H1 (cell line): Measurements from ENCODE around the gene RENBP. TPM values are rescaled to one million over a fixed set of nuclear protein-coding genes. Genes with fewer than 3 reads are reported as not detected.
A peak's percentile ranks its signal among the peaks of the same experiment; 100 is the strongest.

Source experiments
- CTCF ChIA-PET: fragments of 300-600 bp; sonication (Branson Sonifier 250); formaldehyde crosslinking; loops from one replicate; lab custom pipeline; 2021; ENCODE audit not compliant: partially characterized antibody; lab: Charles Lee
- POLR2A ChIA-PET: fragments of 300-600 bp; sonication (Branson Sonifier 250); formaldehyde crosslinking; loops from one replicate; lab custom pipeline; 2021; ENCODE audit warnings: inconsistent platforms; ENCODE audit not compliant: partially characterized antibody; lab: Charles Lee
- DNase-seq, 2 experiments: peaks; one replicate each; pipeline versions ENCODE4 v3.0.0 to v3.0.0-alpha.2; 2010 to 2022; ENCODE audit warnings: low spot score in 2 of 2, low read depth in 1 of 2, mixed read lengths in 1 of 2
- FAIRE-seq: peaks from 2 replicates; lab custom pipeline; 2011; peaks lifted over from hg19 to GRCh38; lab: Jason Lieb, UNC
- H2AFZ ChIP-seq: 2 replicates; pipeline ENCODE4 v1.8.1; 2012; ENCODE audit warnings: low read length, inconsistent platforms
- H2AK5ac ChIP-seq: 2 replicates; pipeline ENCODE4 v1.6.1; 2013; ENCODE audit warnings: low read depth, low read length
- H2BK120ac ChIP-seq: replicated peaks from 2 replicates; pipeline ENCODE3; 2013; ENCODE audit warnings: low read depth, low read length, inconsistent platforms
- H2BK12ac ChIP-seq: 2 replicates; pipeline ENCODE4 v1.6.1; 2013; ENCODE audit warnings: low read depth, low read length
- H2BK15ac ChIP-seq: 2 replicates; pipeline ENCODE4 v1.6.1; 2013; ENCODE audit warnings: low read length
- H2BK20ac ChIP-seq: 2 replicates; pipeline ENCODE4 v1.6.1; 2013; ENCODE audit warnings: low read length
- H2BK5ac ChIP-seq: 2 replicates; pipeline ENCODE4 v1.6.1; 2013; ENCODE audit warnings: low read depth, low read length
- H3K14ac ChIP-seq: 2 replicates; pipeline ENCODE4 v1.6.1; 2013; ENCODE audit warnings: inconsistent platforms; ENCODE audit not compliant: insufficient read length
- H3K18ac ChIP-seq: 2 replicates; pipeline ENCODE4 v1.6.1; 2013; ENCODE audit warnings: low read length; ENCODE audit errors: extremely low read depth
- H3K23ac ChIP-seq: 2 replicates; pipeline ENCODE4 v1.6.1; 2013; ENCODE audit warnings: inconsistent platforms; ENCODE audit not compliant: insufficient read length
- H3K23me2 ChIP-seq: 2 replicates; pipeline ENCODE4 v1.6.1; 2013; ENCODE audit warnings: low read depth, low read length
- H3K27ac ChIP-seq: 2 replicates; pipeline ENCODE4 v1.6.1; 2011; ENCODE audit warnings: low read depth, low read length, inconsistent platforms
- H3K27me3 ChIP-seq, 4 experiments: replicated peaks in 1 of 4; 1 replicate in 1 of 4; 2 replicates in 3 of 4; pipeline versions ENCODE4 v1.6.1 to v1.8.1; 2011 to 2013; ENCODE audit warnings: low read length in 3 of 4, mild to moderate bottlenecking in 3 of 4, inconsistent platforms in 2 of 4, mixed read lengths in 2 of 4, moderate library complexity in 1 of 4; ENCODE audit not compliant: control insufficient read depth in 3 of 4, insufficient read depth in 3 of 4; ENCODE audit errors: extremely low read depth in 1 of 4
- H3K36me3 ChIP-seq, 4 experiments: 2 replicates each; pipeline versions ENCODE4 v1.6.1 to v1.8.1; 2011 to 2013; ENCODE audit warnings: mild to moderate bottlenecking in 4 of 4, low read length in 3 of 4, moderate library complexity in 2 of 4, control low read depth in 1 of 4, inconsistent platforms in 1 of 4; ENCODE audit not compliant: insufficient read depth in 4 of 4, control insufficient read depth in 2 of 4
- H3K4ac ChIP-seq: replicated peaks from 2 replicates; pipeline ENCODE3; 2013; ENCODE audit warnings: low read length, low read depth, mixed read lengths, inconsistent platforms; ENCODE audit not compliant: insufficient read length
- H3K4me1 ChIP-seq, 4 experiments: replicated peaks in 1 of 4; 1 replicate in 1 of 4; 2 replicates in 3 of 4; pipeline versions ENCODE4 v1.6.1 to v1.8.1; 2011 to 2013; ENCODE audit warnings: low read length in 3 of 4, inconsistent platforms in 2 of 4, mixed read lengths in 1 of 4; ENCODE audit not compliant: insufficient read depth in 4 of 4, control insufficient read depth in 3 of 4
- H3K4me2 ChIP-seq, 2 experiments: 2 replicates each; pipeline versions ENCODE4 v1.6.1 to v1.8.1; 2011 to 2013; ENCODE audit warnings: low read depth in 2 of 2, low read length in 2 of 2, control low read depth in 1 of 2, inconsistent platforms in 1 of 2, mild to moderate bottlenecking in 1 of 2; ENCODE audit not compliant: insufficient read depth in 1 of 2
- H3K4me3 ChIP-seq, 4 experiments: fragments of 200-600, 300-600 bp in 1 of 4; sonication (generic), shearing (Covaris generic), sonication (Bioruptor Twin) in 1 of 4; 2 replicates each; pipeline versions ENCODE4 v1.5.1 to v1.8.1; 2011 to 2016; ENCODE audit warnings: low read length in 4 of 4, low read depth in 3 of 4, control low read depth in 2 of 4, inconsistent platforms in 2 of 4, mild to moderate bottlenecking in 2 of 4, mixed read lengths in 1 of 4, moderate library complexity in 1 of 4; ENCODE audit not compliant: insufficient read depth in 2 of 4; ENCODE audit errors: extremely low read depth in 1 of 4
- H3K56ac ChIP-seq: replicated peaks from 2 replicates; pipeline ENCODE3; 2013; ENCODE audit warnings: low read depth, mild to moderate bottlenecking, mixed read lengths, low read length, inconsistent platforms; ENCODE audit not compliant: insufficient read length
- H3K79me1 ChIP-seq: 2 replicates; pipeline ENCODE4 v1.6.1; 2013; ENCODE audit warnings: low read depth, low read length, control low read depth
- H3K79me2 ChIP-seq, 2 experiments: 2 replicates each; pipeline versions ENCODE4 v1.6.1 to v1.8.1; 2012 to 2013; ENCODE audit warnings: low read length in 2 of 2, mild to moderate bottlenecking in 2 of 2, inconsistent platforms in 1 of 2; ENCODE audit not compliant: insufficient read depth in 2 of 2, control insufficient read depth in 1 of 2
- H3K9ac ChIP-seq, 4 experiments: replicated peaks in 1 of 4; 1 replicate in 1 of 4; 2 replicates in 3 of 4; pipeline versions ENCODE4 v1.6.1 to v1.8.1; 2011 to 2013; ENCODE audit warnings: low read depth in 3 of 4, low read length in 3 of 4, control low read depth in 2 of 4, mild to moderate bottlenecking in 2 of 4, moderate library complexity in 2 of 4, inconsistent platforms in 1 of 4; ENCODE audit errors: extremely low read depth in 1 of 4
- H3K9me3 ChIP-seq, 2 experiments: 2 replicates each; pipeline versions ENCODE4 v1.6.1 to v1.8.1; 2012 to 2013; ENCODE audit warnings: mild to moderate bottlenecking in 2 of 2, moderate library complexity in 2 of 2, control low read depth in 1 of 2, inconsistent platforms in 1 of 2, low read depth in 1 of 2, low read length in 1 of 2, mixed read lengths in 1 of 2; ENCODE audit not compliant: insufficient read depth in 2 of 2
- H4K20me1 ChIP-seq, 2 experiments: replicated peaks in 1 of 2; 2 replicates each; pipeline versions ENCODE3 to v1.8.1; 2011 to 2013; ENCODE audit warnings: inconsistent platforms in 2 of 2, low read length in 2 of 2, mild to moderate bottlenecking in 1 of 2; ENCODE audit not compliant: insufficient read depth in 2 of 2, control insufficient read depth in 1 of 2
- H4K5ac ChIP-seq: 2 replicates; pipeline ENCODE4 v1.6.1; 2013; ENCODE audit warnings: low read length, low read depth, mixed read lengths, inconsistent platforms; ENCODE audit not compliant: insufficient read length
- H4K8ac ChIP-seq: 2 replicates; pipeline ENCODE4 v1.8.0; 2013; ENCODE audit warnings: mild to moderate bottlenecking, moderate library complexity, low read length, inconsistent platforms; ENCODE audit not compliant: insufficient read depth; ENCODE audit errors: extremely low read depth
- H4K91ac ChIP-seq: replicated peaks from 2 replicates; pipeline ENCODE3; 2013; ENCODE audit warnings: low read length, mixed read lengths, inconsistent platforms; ENCODE audit not compliant: insufficient read length
- BACH1 ChIP-seq: IDR thresholded peaks from 2 replicates; pipeline ENCODE4 v1.6.1; 2012; ENCODE audit warnings: low read length, improper control_type of control experiment
- EGR1 ChIP-seq: IDR thresholded peaks from 2 replicates; pipeline ENCODE4 v1.6.1; 2011; ENCODE audit warnings: low read depth, low read length, borderline replicate concordance
- EP300 ChIP-seq, 2 experiments: IDR thresholded peaks; 1 replicate in 1 of 2; 2 replicates in 1 of 2; pipeline ENCODE4 v1.6.1; 2011 to 2012; ENCODE audit warnings: low read depth in 2 of 2, low read length in 2 of 2, mild to moderate bottlenecking in 2 of 2, borderline replicate concordance in 1 of 2, inconsistent platforms in 1 of 2, moderate library complexity in 1 of 2
- FOSL1 ChIP-seq: IDR thresholded peaks from 2 replicates; pipeline ENCODE4 v1.6.1; 2011; ENCODE audit warnings: mild to moderate bottlenecking, low read depth, low read length, moderate library complexity; ENCODE audit not compliant: insufficient read depth
- JUND ChIP-seq: IDR thresholded peaks from 2 replicates; pipeline ENCODE4 v1.6.1; 2011; ENCODE audit warnings: mild to moderate bottlenecking, improper control_type of control experiment, low read length
- RAD21 ChIP-seq, 2 experiments: IDR thresholded peaks in 1 of 2; conservative IDR thresholded peaks in 1 of 2; 2 replicates each; pipeline ENCODE4 v1.6.1; 2011; ENCODE audit warnings: low read depth in 2 of 2, low read length in 2 of 2, improper control_type of control experiment in 1 of 2, inconsistent platforms in 1 of 2, mild to moderate bottlenecking in 1 of 2, moderate library complexity in 1 of 2
- RBBP5 ChIP-seq: IDR thresholded peaks from 2 replicates; pipeline ENCODE4 v1.7.1; 2012; ENCODE audit warnings: low read depth, mild to moderate bottlenecking, inconsistent platforms, low read length, moderate library complexity, borderline replicate concordance
- WGBS, 2 experiments: shearing (Covaris generic) in 1 of 2; methylation state at CpG; one replicate each; pipeline versions ENCODE4 v1.1.6 to v1.1.7; 2013 to 2015; ENCODE audit warnings: low lambda C conversion rate in 2 of 2, mixed read lengths in 2 of 2, inconsistent platforms in 1 of 2, low coverage in 1 of 2, missing lambda C conversion rate in 1 of 2; ENCODE audit not compliant: insufficient replicate concordance in 2 of 2, insufficient coverage in 1 of 2, insufficient read length in 1 of 2; ENCODE audit errors: extremely low coverage in 1 of 2, missing lambda C conversion rate in 1 of 2; 5-methylcytosine and 5-hydroxymethylcytosine counted together
- polyA plus RNA-seq, 7 experiments: library from polyadenylated mRNA; depleted of rRNA in 3 of 7; stranded (reverse) in 5 of 7; unstranded in 2 of 7; fragments of >200 nt in 5 of 7; fragments of 200-250 nt in 2 of 7; gene quantifications; 1 replicate in 5 of 7; 2 replicates in 1 of 7; 4 replicates in 1 of 7; pipeline versions ENCODE4 v1.2.1 to v1.2.3, GENCODE V29; 2011 to 2013; ENCODE audit warnings: missing spikeins in 2 of 7, mixed read lengths in 2 of 7
- total RNA-seq: library from RNA; stranded (reverse); fragmentation: NEBNext Ultra II Directional; extraction: Animal tissue kit (Norgen Biotek cat#: 25700); gene quantifications from 2 replicates; pipeline ENCODE4 v1.2.1, GENCODE V29; 2021
- TF ChIP-seq, protein P1 (sequence below): IDR thresholded peaks from 2 replicates; pipeline ENCODE4 v1.6.1; 2012; ENCODE audit warnings: inconsistent platforms

RENBP gene
- total and polyA plus RNA-seq, 2 of the 8 experiments (the other 6 are each of a cell fraction or from before 2014, with no cell fraction given), result 12.4 to 21.8 TPM

DNA sequence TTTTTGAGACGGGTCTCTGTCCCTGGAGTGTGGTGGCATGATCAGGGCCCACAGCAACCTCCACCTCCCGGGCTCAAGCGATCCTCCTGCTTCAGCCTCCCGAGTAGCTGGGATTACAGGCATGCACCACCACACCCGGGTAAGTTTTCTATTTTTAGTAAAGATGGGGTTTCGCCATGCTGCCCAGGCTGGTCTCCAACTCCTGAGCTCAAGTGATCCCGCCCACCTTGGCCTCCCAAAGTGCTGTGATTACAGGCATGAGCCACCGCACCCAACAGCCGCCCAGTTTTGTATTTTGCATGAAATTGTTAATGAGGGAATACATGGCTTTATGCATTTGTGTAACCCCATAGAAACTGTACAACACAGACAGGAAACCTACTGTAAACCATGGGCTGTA is 15.6 kb downstream of the RENBP start:
- Histone ChIP-seq H3K9me3 (no peaks in the 10 kb centered on the region), H4K8ac (no peak overlapping the region), H3K23me2 (peaks cover 15% of the 10 kb centered on the region; the same call in 1 of the 2 replicates), H4K5ac (no peak overlapping the region), H3K56ac (no peak overlapping the region), H3K9ac (no peak overlapping the region), H3K36me3 (peaks cover 0 to 10% (median 4%) of the 10 kb centered on the region in 4 experiments; a peak in 2 of 8 replicates), H3K23ac (no peak overlapping the region), H2AK5ac (no peak overlapping the region), H3K27me3 (no peaks in the 10 kb centered on the region), H3K79me2 (peaks cover 0 to 11% of the 10 kb centered on the region in 2 experiments; a peak in 2 of 4 replicates), H3K4me3 (no peak overlapping the region), H2BK5ac (no peak overlapping the region), H2BK120ac (no peak overlapping the region), H3K4me1 (peaks cover 3 to 15% (median 11%) of the 10 kb centered on the region in 4 experiments), H3K27ac (no peak overlapping the region), H3K4me2 (peak overlapping the region in 1 of 2 experiments; percentile 50; a peak in 3 of 4 replicates), H3K18ac (no peak overlapping the region), H3K4ac (no peak overlapping the region), H2BK15ac (no peak overlapping the region), H2AFZ (no peak overlapping the region), H3K14ac (no peak overlapping the region), H4K20me1 (no peaks in the 10 kb centered on the region)
- FAIRE-seq (no peak), DNase-seq (no peak)
- POLR2A ChIA-PET, result interaction anchor here (0.7 to 14.9 kb wide), 9 partner anchors 13 to 206 kb away, joined by 3 to 231 read pairs (median 5); partner anchors contain the start of genes HCFC1, IDH3G, L1CAM and NAA10
- 90% methylated on average over 5 of the region's 9 CpGs; no CpG with 5 or more reads in 1 of the 2 experiments for WGBS, 2 experiments
- CTCF ChIA-PET, result interaction anchor here (0.7 to 19.6 kb wide), 9 partner anchors 9 to 445 kb away, joined by 3 to 272 read pairs (median 3); partner anchors contain the start of gene RENBP
- TF ChIP-seq EGR1, result no peak
- no peak for TF ChIP-seq JUND
- TF ChIP-seq, protein P1, sequence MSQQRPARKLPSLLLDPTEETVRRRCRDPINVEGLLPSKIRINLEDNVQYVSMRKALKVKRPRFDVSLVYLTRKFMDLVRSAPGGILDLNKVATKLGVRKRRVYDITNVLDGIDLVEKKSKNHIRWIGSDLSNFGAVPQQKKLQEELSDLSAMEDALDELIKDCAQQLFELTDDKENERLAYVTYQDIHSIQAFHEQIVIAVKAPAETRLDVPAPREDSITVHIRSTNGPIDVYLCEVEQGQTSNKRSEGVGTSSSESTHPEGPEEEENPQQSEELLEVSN, result no peak
- no peak for TF ChIP-seq EP300 (IDR thresholded peaks at IDR 0.05; ENCODE audit: borderline replicate concordance in 1 of 2, low read depth in 2 of 2, low read length in 2 of 2)
- no peak for TF ChIP-seq FOSL1
- no peak for TF ChIP-seq RBBP5
- no peak for TF ChIP-seq BACH1
- no peak for TF ChIP-seq RAD21 (IDR thresholded peaks at IDR 0.05 in 1 of 2, conservative IDR thresholded peaks at IDR 0.05 in 1 of 2; ENCODE audit: low read depth in 2 of 2, low read length in 2 of 2)
- TF ChIP-seq, all 59 proteins: peak for 0
- no peak overlapping the region for H2BK12ac ChIP-seq
- no peaks in the 10 kb centered on the region; the same call in 1 of the 2 replicates for H3K79me1 ChIP-seq
- H4K91ac ChIP-seq, result no peak overlapping the region
- H2BK20ac ChIP-seq, result no peak overlapping the region
